Activated CD8-positive, alpha-beta T cell treated with anti-CD3 and anti-CD28 coated beads for 36 hours (primary cell): ENCODE measurements around the gene DSE. TPM values are rescaled to one million over a fixed set of nuclear protein-coding genes. Genes with fewer than 3 reads are reported as not detected.

Source experiments
- ATAC-seq: fragments of 200-7000 bp; cut with Tn5 transposase; one replicate; pipeline ENCODE4 v1.10.0; 2021; ENCODE audit warnings: mild to moderate bottlenecking, moderate library complexity
- CTCF ChIA-PET: fragments of 350-600 bp; sonication (Branson Sonifier 250); formaldehyde crosslinking; loops from one replicate; lab custom pipeline; 2021; ENCODE audit warnings: antibody characterized with exemption; lab: Charles Lee
- POLR2A ChIA-PET: fragments of 350-600 bp; sonication (Branson Sonifier 250); formaldehyde crosslinking; loops from one replicate; lab custom pipeline; 2021; ENCODE audit warnings: antibody characterized with exemption; lab: Charles Lee
- DNase-seq: peaks from one replicate; pipeline ENCODE4 v3.0.0-alpha.2; 2020
- H3K27ac Mint-ChIP-seq: one replicate; pipeline ENCODE4 v1.8.0; 2021; ENCODE audit warnings: mild to moderate bottlenecking, mixed read lengths
- H3K27me3 Mint-ChIP-seq: one replicate; pipeline ENCODE4 v1.8.0; 2021; ENCODE audit warnings: mixed read lengths
- H3K36me3 Mint-ChIP-seq: one replicate; pipeline ENCODE4 v1.8.0; 2021; ENCODE audit warnings: low read depth, mixed read lengths
- H3K4me1 Mint-ChIP-seq: one replicate; pipeline ENCODE4 v1.8.0; 2021; ENCODE audit warnings: low read depth, mixed read lengths
- H3K4me3 Mint-ChIP-seq: one replicate; pipeline ENCODE4 v1.8.0; 2021; ENCODE audit warnings: mild to moderate bottlenecking, moderate library complexity, mixed read lengths
- H3K9me3 Mint-ChIP-seq: one replicate; pipeline ENCODE4 v1.8.0; 2021; ENCODE audit warnings: mixed read lengths
- intact Hi-C: fragments of 100-400 bp; cut with micrococcal nuclease; formaldehyde crosslinking; loops from one replicate; pipeline ENCODE4 v1.10.0; 2022
- total RNA-seq, 2 experiments: library from RNA; stranded (reverse); gene quantifications; one replicate each; pipeline ENCODE4 v1.2.3, GENCODE V29; 2021
- TF ChIP-seq, protein P1 (sequence below): fragments of 200-600 bp; IDR thresholded peaks from one replicate; pipeline ENCODE4 v1.8.0; 2022; ENCODE audit warnings: antibody characterized with exemption, mild to moderate bottlenecking

The DSE gene
- total RNA-seq, 2 experiments from 2014 or later = 5.3 to 5.4 TPM

DNA sequence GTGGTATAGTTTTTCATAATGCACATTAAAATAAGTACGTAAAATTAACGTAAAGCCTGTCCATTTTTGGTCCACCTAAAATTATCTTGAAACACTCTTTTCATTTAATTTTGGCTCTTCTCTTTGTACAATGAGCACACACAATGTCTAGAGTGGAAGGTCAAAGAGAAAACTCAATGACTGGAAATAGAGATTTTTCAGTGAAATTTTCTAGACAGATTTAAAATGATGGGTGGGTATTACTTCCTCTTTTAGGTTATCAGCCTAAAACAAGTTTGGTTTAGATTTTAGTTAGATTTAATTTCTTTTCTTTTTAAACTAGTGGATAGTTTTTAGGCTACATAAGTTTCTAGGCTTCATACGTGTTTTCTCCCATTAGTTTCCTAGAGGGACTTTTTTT is 24.9 kb downstream of the DSE start:
- ATAC-seq = no peak
- H3K27ac Mint-ChIP-seq = no peak overlapping the region
- no peak overlapping the region for H3K4me3 Mint-ChIP-seq
- no peaks in the 10 kb centered on the region for H3K27me3 Mint-ChIP-seq
- ChIA-PET POLR2A (interaction anchor here (0.7 kb wide), 1 partner anchor 65 kb away, joined by 3 read pairs; no protein-coding TSS in a partner anchor), CTCF (no interaction called here)
- H3K4me1 Mint-ChIP-seq = peaks cover 20% of the 10 kb centered on the region
- no peaks in the 10 kb centered on the region for H3K9me3 Mint-ChIP-seq
- DNase-seq = no peak
- TF ChIP-seq, protein P1, sequence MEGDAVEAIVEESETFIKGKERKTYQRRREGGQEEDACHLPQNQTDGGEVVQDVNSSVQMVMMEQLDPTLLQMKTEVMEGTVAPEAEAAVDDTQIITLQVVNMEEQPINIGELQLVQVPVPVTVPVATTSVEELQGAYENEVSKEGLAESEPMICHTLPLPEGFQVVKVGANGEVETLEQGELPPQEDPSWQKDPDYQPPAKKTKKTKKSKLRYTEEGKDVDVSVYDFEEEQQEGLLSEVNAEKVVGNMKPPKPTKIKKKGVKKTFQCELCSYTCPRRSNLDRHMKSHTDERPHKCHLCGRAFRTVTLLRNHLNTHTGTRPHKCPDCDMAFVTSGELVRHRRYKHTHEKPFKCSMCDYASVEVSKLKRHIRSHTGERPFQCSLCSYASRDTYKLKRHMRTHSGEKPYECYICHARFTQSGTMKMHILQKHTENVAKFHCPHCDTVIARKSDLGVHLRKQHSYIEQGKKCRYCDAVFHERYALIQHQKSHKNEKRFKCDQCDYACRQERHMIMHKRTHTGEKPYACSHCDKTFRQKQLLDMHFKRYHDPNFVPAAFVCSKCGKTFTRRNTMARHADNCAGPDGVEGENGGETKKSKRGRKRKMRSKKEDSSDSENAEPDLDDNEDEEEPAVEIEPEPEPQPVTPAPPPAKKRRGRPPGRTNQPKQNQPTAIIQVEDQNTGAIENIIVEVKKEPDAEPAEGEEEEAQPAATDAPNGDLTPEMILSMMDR = no peak
- intact Hi-C loops = no loop called here
- H3K36me3 Mint-ChIP-seq = no peaks in the 10 kb centered on the region

DNA sequence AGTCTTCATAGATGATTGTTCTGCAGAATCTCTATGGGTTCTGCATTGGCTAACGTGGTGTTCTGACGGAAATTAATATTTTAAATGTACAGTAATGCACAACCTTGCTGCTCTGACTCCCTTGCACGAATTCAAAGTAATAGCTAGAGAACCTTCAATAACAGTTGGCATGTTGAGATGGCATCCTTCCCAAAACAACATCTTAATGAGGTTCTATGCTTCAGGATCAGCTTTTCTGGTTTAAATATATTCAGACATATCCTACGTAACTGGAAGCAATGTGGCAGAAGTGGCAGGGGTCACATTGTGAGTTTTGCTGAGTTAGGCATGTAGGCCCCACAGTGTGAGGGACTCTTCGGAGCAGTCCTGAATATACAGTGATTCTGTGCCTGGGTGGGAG is 25.7 kb downstream of the DSE start:
- H3K9me3 Mint-ChIP-seq = no peaks in the 10 kb centered on the region
- ChIA-PET POLR2A (interaction anchor here (0.7 kb wide), 1 partner anchor 64 kb away, joined by 3 read pairs; no protein-coding TSS in a partner anchor), CTCF (no interaction called here)
- H3K4me1 Mint-ChIP-seq = peaks cover 20% of the 10 kb centered on the region
- no peak for ATAC-seq
- no peak overlapping the region for H3K4me3 Mint-ChIP-seq
- no peaks in the 10 kb centered on the region for H3K27me3 Mint-ChIP-seq
- H3K36me3 Mint-ChIP-seq = no peaks in the 10 kb centered on the region
- intact Hi-C loops = no loop called here
- TF ChIP-seq, protein P1 = no peak
- no peak overlapping the region for H3K27ac Mint-ChIP-seq
- DNase-seq = no peak

DNA sequence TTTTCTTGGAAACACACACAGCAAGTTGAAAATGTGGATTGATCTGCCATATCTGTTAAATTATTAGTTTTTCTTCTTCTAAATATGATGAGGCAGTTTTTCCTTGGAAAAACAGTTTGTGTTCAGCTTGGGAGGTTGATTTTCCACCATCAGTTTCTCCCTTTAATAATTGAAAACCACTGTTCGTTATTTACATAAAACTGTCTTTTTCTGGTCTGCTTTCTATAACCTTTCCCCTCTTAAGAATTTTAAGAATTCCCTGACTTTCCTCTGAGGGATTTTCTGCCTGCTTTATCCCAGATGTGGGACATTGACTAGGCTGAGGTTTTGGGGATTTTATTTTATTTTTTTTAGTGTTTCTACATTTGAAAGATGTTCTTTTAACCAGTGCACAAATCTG is 27.2 kb downstream of the DSE start:
- intact Hi-C loops = no loop called here
- peaks cover 10% of the 10 kb centered on the region for H3K4me1 Mint-ChIP-seq
- POLR2A ChIA-PET = no interaction called here
- H3K4me3 Mint-ChIP-seq = no peak overlapping the region
- ATAC-seq (no peak), DNase-seq (no peak)
- no peaks in the 10 kb centered on the region for H3K9me3 Mint-ChIP-seq
- TF ChIP-seq, protein P1 = no peak
- CTCF ChIA-PET = no interaction called here
- H3K27ac Mint-ChIP-seq = no peak overlapping the region
- no peaks in the 10 kb centered on the region for H3K36me3 Mint-ChIP-seq
- no peaks in the 10 kb centered on the region for H3K27me3 Mint-ChIP-seq

DNA sequence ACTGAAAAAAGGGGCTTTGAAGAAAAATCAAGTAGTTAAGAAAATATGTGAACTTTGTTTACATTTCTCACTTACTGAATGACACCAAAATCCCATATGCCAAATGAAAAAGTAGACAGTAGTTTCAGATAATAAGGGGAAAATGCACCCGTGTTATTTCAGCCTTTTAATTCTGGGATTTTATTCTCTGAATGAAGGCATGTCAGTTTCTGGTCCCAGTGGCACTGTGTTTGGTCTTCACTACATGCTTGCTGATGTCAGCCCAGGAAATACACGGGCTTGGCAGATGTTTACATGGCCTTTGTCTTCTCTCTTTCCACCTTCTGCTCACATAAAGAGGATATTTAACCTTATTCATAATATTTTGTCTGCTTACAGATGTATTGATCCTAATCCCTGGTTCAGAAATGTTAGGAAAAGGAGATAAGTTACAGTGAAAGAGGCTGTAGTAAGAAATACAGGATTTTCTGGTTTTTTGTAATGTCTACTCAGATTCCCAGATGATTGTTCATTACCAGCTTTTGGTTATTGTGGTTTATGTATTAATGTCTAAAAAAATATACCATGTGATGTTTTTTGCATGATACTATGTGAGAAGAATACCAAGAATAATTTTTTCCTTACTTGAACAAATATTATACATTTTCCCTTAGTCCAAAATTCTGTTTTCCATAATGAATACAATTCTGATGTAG is 27.7 kb downstream of the DSE start:
- Mint-ChIP-seq H3K36me3 (no peaks in the 10 kb centered on the region), H3K4me3 (no peak overlapping the region), H3K9me3 (no peaks in the 10 kb centered on the region), H3K4me1 (peaks cover 6% of the 10 kb centered on the region), H3K27me3 (no peaks in the 10 kb centered on the region), H3K27ac (no peak overlapping the region)
- POLR2A ChIA-PET = no interaction called here
- CTCF ChIA-PET = no interaction called here
- DNase-seq = no peak
- ATAC-seq = no peak
- TF ChIP-seq, protein P1 = no peak
- intact Hi-C loops = no loop called here

DNA sequence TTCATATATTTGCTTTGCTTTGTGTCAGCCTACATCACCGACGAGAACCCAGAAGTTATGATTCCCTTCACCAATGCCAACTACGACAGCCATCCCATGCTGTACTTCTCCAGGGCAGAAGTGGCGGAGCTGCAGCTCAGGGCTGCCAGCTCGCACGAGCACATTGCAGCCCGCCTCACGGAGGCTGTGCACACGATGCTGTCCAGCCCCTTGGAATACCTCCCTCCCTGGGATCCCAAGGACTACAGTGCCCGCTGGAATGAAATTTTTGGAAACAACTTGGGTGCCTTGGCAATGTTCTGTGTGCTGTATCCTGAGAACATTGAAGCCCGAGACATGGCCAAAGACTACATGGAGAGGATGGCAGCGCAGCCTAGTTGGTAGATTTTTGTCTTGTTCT is 28.5 kb downstream of the DSE start:
- POLR2A ChIA-PET = no interaction called here
- H3K27me3 Mint-ChIP-seq = no peaks in the 10 kb centered on the region
- TF ChIP-seq, protein P1 = no peak
- no peaks in the 10 kb centered on the region for H3K36me3 Mint-ChIP-seq
- H3K27ac Mint-ChIP-seq = no peak overlapping the region
- intact Hi-C loops = no loop called here
- DNase-seq = no peak
- no peak for ATAC-seq
- CTCF ChIA-PET = no interaction called here
- no peak overlapping the region for H3K4me3 Mint-ChIP-seq
- no peaks in the 10 kb centered on the region for H3K9me3 Mint-ChIP-seq
- no peaks in the 10 kb centered on the region for H3K4me1 Mint-ChIP-seq
